Measurements from ENCODE around the gene DENND4A.

DNA sequence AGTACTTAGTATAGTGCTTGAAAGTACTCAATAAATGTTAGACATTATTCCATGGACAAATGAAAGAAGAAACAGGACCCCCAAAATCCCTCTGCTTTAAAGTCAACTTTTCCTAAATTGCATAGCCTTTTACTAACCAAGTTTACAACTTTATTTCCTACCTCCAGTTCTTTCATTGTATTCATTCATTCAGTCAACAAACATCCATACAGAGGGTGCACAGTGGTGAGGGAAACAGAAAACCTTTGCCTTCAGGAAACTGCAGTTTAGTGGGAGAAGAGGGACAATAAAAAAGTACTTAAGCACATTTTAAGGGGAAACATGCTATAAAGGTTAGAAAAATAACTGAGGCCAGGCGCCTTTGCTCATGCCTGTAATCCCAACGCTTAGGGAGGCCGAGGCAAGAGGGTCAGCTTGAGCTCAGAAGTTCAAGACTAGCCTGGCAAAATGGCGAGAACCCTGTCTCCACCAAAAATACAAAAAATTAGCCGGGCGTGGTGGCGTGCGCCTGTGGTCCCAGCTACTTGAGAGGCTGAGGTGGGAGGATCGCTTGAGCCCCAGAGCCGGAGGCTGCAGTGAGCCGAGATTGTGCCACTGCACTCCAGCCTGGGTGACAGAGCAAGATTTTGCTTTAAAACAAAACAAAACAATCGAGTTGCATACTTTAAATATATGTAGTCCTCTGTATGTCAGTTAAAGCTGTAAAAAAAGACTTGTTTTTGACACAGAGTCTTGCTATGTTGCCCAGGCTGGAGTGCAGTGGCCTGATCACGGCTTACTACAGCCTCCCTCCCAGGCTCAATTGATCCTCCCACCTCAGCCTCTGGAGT, 1.1 kb upstream of the DENND4A start:
- TF ChIP-seq POLR2AphosphoS5 (IDR thresholded peaks at IDR 0.05; ENCODE audit: low read depth, low read length) (no peak), POLR2A (IDR thresholded peaks at IDR 0.05; ENCODE audit: low read depth, low read length) (no peak)

Measured in GM12892 (cell line).